ENCODE results near the gene VPS33B. TPM values are rescaled to one million over a fixed set of nuclear protein-coding genes. Genes with fewer than 3 reads are reported as not detected.

VPS33B gene
- total and polyA plus RNA-seq, 2 experiments from 2014 or later: 5.2 to 17.2 TPM

DNA sequence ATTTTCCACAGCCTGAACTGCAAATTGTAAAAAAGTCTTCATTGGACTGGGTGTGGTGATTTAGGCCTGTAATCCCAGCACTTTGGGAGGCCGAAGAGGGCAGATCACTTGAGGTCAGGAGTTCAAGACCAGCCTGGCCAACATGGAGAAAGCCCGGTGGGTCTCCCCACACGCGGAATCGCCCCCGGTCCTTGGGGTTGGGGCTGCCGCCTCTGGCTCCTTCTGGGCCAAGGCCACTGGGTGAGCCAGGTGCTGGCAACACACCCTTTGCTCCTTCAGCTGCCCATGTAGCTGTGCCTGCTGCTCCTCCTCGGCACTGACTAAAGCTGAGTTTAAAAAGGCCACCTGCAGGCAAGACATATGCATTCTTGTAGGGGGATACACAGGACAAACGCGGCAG, 9.4 kb upstream of the VPS33B start:
- H3K9me3 ChIP-seq (ENCODE audit: low read depth): no peaks in the 10 kb centered on the region
- no peak overlapping the region for H3K4me3 ChIP-seq
- H3K36me3 ChIP-seq: no peaks in the 10 kb centered on the region
- H3K27ac ChIP-seq: no peak overlapping the region
- H3K4me1 ChIP-seq (ENCODE audit: low read depth): no peaks in the 10 kb centered on the region
- DNase-seq (ENCODE audit: low read depth in 1 of 2, low spot score in 1 of 2): no peak
- TF ChIP-seq, protein P1, sequence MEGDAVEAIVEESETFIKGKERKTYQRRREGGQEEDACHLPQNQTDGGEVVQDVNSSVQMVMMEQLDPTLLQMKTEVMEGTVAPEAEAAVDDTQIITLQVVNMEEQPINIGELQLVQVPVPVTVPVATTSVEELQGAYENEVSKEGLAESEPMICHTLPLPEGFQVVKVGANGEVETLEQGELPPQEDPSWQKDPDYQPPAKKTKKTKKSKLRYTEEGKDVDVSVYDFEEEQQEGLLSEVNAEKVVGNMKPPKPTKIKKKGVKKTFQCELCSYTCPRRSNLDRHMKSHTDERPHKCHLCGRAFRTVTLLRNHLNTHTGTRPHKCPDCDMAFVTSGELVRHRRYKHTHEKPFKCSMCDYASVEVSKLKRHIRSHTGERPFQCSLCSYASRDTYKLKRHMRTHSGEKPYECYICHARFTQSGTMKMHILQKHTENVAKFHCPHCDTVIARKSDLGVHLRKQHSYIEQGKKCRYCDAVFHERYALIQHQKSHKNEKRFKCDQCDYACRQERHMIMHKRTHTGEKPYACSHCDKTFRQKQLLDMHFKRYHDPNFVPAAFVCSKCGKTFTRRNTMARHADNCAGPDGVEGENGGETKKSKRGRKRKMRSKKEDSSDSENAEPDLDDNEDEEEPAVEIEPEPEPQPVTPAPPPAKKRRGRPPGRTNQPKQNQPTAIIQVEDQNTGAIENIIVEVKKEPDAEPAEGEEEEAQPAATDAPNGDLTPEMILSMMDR (IDR thresholded peaks at IDR 0.05; ENCODE audit: low read depth, low read length): no peak
- H3K27me3 ChIP-seq: peaks cover 25% of the 10 kb centered on the region

DNA sequence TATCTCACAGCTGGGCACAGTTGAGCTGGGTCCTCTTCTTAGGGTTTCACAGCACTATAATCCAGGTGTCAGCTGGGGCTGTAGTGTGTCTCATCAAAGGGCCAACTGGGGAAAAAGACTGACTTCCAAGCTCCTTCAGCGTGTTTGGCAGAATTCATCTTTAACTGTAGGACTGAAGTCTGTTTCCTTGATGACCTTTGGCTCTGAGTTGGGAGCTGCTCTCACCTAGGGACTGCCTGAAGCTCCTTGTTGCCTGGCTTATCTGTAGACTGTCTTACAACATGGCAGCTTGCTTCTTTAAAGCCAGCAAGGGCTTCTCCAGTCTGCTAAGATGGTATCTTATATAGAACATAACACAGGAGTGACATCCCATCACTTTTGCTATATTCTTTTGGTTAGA, 5.3 kb upstream of the VPS33B start:
- DNase-seq (ENCODE audit: low read depth in 1 of 2, low spot score in 1 of 2): no peak
- Histone ChIP-seq H3K9me3 (ENCODE audit: low read depth) (no peaks in the 10 kb centered on the region), H3K36me3 (no peaks in the 10 kb centered on the region), H3K27ac (no peak overlapping the region), H3K4me3 (no peak overlapping the region), H3K27me3 (no peaks in the 10 kb centered on the region), H3K4me1 (ENCODE audit: low read depth) (peaks cover 3% of the 10 kb centered on the region)
- TF ChIP-seq, protein P1 (IDR thresholded peaks at IDR 0.05; ENCODE audit: low read depth, low read length): no peak

DNA sequence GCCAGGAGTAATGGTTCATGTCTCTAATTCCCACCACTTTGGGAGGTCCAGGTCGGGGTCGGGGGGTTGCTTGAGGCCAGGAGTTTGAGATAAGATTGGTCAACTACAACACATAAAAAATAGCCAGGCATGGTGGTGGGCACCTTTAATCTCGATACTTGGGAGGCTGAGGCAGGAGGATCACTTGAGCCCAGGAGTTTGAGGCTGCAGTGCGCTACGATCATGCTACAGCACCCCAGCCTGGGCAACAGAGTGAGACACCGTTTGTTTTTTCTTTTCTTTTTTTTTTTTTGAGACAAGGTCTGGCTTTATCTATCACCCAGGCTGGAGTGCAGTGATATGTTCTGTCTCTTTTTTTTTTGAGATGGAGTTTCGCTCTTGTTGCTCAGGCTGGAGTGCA, 1.3 kb upstream of the VPS33B start:
- TF ChIP-seq, protein P1 (IDR thresholded peaks at IDR 0.05; ENCODE audit: low read depth, low read length): no peak
- no peak for DNase-seq (ENCODE audit: low read depth in 1 of 2, low spot score in 1 of 2)
- no peaks in the 10 kb centered on the region for H3K27me3 ChIP-seq

DNA sequence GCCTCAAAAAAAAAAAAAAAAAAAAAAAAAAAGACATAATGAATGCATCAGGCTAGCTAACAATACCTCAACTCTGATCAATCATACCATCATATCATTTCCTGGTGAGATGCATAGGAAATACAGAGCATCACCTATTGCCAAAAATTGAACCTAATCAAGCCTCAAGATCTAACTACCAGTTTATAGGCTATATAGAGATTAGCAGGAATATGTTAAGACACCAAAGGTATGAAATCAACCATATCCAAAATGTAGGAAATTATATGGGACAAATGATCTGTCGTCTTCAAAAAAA, 387 bp upstream of the VPS33B start:
- peaks cover 8% of the 10 kb centered on the region for H3K4me1 ChIP-seq (ENCODE audit: low read depth)

More for the DNA sequence above, 1.3 kb upstream of the VPS33B start:
- H3K27ac ChIP-seq: no peak overlapping the region
- H3K4me3 ChIP-seq: no peak overlapping the region
- H3K9me3 ChIP-seq (ENCODE audit: low read depth): no peaks in the 10 kb centered on the region
- no peaks in the 10 kb centered on the region for H3K36me3 ChIP-seq
- peaks cover 8% of the 10 kb centered on the region for H3K4me1 ChIP-seq (ENCODE audit: low read depth)

DNA sequence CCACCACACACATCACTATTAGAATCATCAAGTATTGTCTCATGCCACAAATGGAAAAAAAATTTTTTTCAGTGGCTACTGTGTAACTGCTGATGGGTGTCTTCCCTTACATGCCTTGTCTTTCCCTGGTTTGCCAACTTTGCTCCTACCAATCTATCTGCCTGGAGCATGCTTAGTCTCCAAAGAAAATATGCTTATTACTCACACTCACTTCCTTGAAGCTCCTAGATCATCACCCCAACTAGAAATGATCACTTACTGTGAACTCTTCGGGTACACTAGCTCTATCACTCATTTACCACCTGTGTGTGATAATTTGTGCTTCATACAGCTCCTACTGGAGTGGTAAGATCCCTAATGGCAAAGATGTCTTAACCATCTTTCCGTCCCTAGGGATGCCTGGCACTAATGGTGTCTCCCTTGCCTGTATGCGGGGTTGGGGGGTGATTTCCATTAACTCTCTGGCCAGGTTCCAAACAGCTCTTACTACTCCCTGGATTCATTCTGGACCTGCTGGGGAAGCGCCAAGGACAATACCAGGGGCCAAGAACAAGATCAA, 799 bp downstream of the VPS33B start:
- peak overlapping the region; percentile 96 for H3K4me3 ChIP-seq
- peak in 1 of 2 donors; percentile 3 for DNase-seq (ENCODE audit: low read depth in 1 of 2, low spot score in 1 of 2)
- no peaks in the 10 kb centered on the region for H3K27me3 ChIP-seq
- H3K36me3 ChIP-seq: no peaks in the 10 kb centered on the region
- H3K27ac ChIP-seq: peak overlapping the region; percentile 49
- TF ChIP-seq, protein P1 (IDR thresholded peaks at IDR 0.05; ENCODE audit: low read depth, low read length): no peak
- peaks cover 8% of the 10 kb centered on the region for H3K4me1 ChIP-seq (ENCODE audit: low read depth)
- no peaks in the 10 kb centered on the region for H3K9me3 ChIP-seq (ENCODE audit: low read depth)

More for the DNA sequence above, 387 bp upstream of the VPS33B start:
- Histone ChIP-seq H3K36me3 (no peaks in the 10 kb centered on the region), H3K9me3 (ENCODE audit: low read depth) (no peaks in the 10 kb centered on the region), H3K27me3 (no peaks in the 10 kb centered on the region), H3K4me3 (peak overlapping the region; percentile 96), H3K27ac (no peak overlapping the region)
- DNase-seq (ENCODE audit: low read depth in 1 of 2, low spot score in 1 of 2): no peak
- TF ChIP-seq, protein P1 (IDR thresholded peaks at IDR 0.05; ENCODE audit: low read depth, low read length): no peak

DNA sequence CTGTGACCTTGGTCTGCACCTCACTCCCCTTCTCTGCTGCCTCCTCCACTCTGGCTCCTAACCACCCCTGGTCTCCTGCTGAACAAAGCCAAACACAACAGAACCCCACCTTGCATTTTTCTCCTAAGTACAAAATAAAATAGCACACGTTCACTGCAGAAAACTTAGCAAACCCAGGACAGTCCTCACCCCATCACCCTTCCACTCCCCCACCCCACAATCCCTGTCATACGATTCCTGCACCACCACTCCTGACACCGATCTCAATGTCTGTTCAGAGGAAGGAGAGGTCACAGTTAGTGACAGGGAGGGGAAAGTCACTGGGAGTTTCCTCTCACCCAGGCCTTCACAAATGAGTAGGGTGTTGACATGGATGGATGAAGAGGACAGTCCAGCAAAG, 4.2 kb downstream of the VPS33B start:
- H3K27me3 ChIP-seq: no peaks in the 10 kb centered on the region
- no peak overlapping the region for H3K27ac ChIP-seq
- H3K36me3 ChIP-seq: peaks cover 7% of the 10 kb centered on the region
- H3K4me3 ChIP-seq: no peak overlapping the region
- no peaks in the 10 kb centered on the region for H3K9me3 ChIP-seq (ENCODE audit: low read depth)
- no peak for DNase-seq (ENCODE audit: low read depth in 1 of 2, low spot score in 1 of 2)
- TF ChIP-seq, protein P1 (IDR thresholded peaks at IDR 0.05; ENCODE audit: low read depth, low read length): no peak
- peaks cover 8% of the 10 kb centered on the region for H3K4me1 ChIP-seq (ENCODE audit: low read depth)
